Measurements from ENCODE around the gene CA12. TPM values are rescaled to one million over a fixed set of nuclear protein-coding genes. Genes with fewer than 3 reads are reported as not detected.

CA12 gene
- total RNA-seq, result under 1 TPM in 1 of 2 experiments, not detected in 1; 0.58 TPM

- intact Hi-C loops (cut with micrococcal nuclease), result no loop called here
- TF ChIP-seq CTCF (IDR thresholded peaks at IDR 0.05), result no peak
- H3K4me1 Mint-ChIP-seq (ENCODE audit: low read depth), result peaks cover 17% of the 10 kb centered on the region
- no peak within 1 kb of the TSS for H3K27ac Mint-ChIP-seq
- H3K4me3 Mint-ChIP-seq, result peak within 1 kb of the TSS; percentile 63
- H3K36me3 Mint-ChIP-seq (ENCODE audit: low read depth), result no peaks in the 10 kb centered on the region
- peaks cover 64% of the 10 kb centered on the region for H3K27me3 Mint-ChIP-seq
- no peaks in the 10 kb centered on the region for H3K9me3 Mint-ChIP-seq
- ATAC-seq (peak; percentile 68), DNase-seq (peak; percentile 36)
- ChIA-PET CTCF (interaction anchor here (0.6 to 0.8 kb wide), 3 partner anchors 23 to 306 kb away, joined by 3 read pairs; no protein-coding TSS in a partner anchor), POLR2A (interaction anchor here (0.5 to 0.9 kb wide), 3 partner anchors 9 to 381 kb away, joined by 3 to 4 read pairs (median 3); no protein-coding TSS in a partner anchor)
These were observed at the start of gene CA12 for GRCh38 chr15:63381301-63382204. Gene CA12 (minus strand): TSS chr15:63381846. CDS start chr15:63381720, 126 bp downstream.

DNA sequence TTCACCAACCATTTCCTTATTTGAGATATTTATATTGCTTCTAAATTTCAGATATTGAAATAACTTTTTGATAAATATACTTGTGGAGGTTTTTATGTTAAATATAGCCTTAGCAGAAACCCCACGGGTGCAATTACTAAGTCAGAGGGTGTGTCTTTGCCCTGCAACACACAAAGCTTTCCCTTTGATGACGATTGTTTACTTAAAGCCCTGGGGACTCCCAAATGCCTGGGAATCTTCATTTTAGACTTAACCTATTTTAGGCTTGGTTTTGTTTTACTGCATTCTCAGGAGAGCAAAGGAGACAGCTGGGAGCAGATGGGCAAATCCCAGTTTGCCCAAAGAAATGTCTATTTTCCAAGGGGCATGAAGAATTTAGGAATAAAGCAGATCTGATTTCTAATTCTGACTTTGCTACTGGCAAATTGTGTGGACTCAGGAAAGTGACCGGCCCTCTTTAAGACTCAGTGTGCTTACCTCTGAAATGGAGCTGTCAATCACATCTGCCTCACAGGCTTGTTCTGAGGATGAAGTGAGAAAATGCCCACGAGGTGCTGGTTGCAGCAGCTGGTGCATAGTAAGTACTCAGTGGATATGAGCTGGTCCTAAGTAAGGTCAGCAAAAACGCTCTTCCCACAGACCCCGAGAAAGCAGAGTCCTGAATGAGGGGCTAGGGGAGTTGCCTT is 49.3 kb upstream of the CA12 start:
- ATAC-seq, result no peak
- intact Hi-C loops (cut with micrococcal nuclease), result no loop called here
- no peak overlapping the region for H3K4me3 Mint-ChIP-seq
- H3K27ac Mint-ChIP-seq, result no peak overlapping the region
- POLR2A ChIA-PET, result no interaction called here
- no peaks in the 10 kb centered on the region for H3K9me3 Mint-ChIP-seq
- no peaks in the 10 kb centered on the region for H3K36me3 Mint-ChIP-seq (ENCODE audit: low read depth)
- no peaks in the 10 kb centered on the region for H3K4me1 Mint-ChIP-seq (ENCODE audit: low read depth)
- TF ChIP-seq CTCF (IDR thresholded peaks at IDR 0.05), result no peak
- peaks cover 1% of the 10 kb centered on the region for H3K27me3 Mint-ChIP-seq
- CTCF ChIA-PET, result interaction anchor here (1.4 kb wide), 1 partner anchor 16 kb away, joined by 3 read pairs; no protein-coding TSS in a partner anchor
- DNase-seq, result no peak

GRCh38 chr15:63426552-63426951 is 44.9 kb upstream of the CA12 start:
- Mint-ChIP-seq H3K36me3 (ENCODE audit: low read depth) (no peaks in the 10 kb centered on the region), H3K4me3 (no peak overlapping the region), H3K4me1 (ENCODE audit: low read depth) (no peaks in the 10 kb centered on the region), H3K27me3 (no peaks in the 10 kb centered on the region), H3K27ac (no peak overlapping the region), H3K9me3 (no peaks in the 10 kb centered on the region)
- ChIA-PET POLR2A (interaction anchor here (1.6 kb wide), 1 partner anchor 18 kb away, joined by 4 read pairs; no protein-coding TSS in a partner anchor), CTCF (interaction anchor here (1.4 kb wide), 1 partner anchor 184 kb away, joined by 5 read pairs; no protein-coding TSS in a partner anchor)
- intact Hi-C loops (cut with micrococcal nuclease), result no loop called here
- DNase-seq (no peak), ATAC-seq (no peak)
- no peak for TF ChIP-seq CTCF (IDR thresholded peaks at IDR 0.05)

- Mint-ChIP-seq H3K4me3 (no peak overlapping the region), H3K9me3 (no peaks in the 10 kb centered on the region), H3K27ac (no peak overlapping the region), H3K36me3 (ENCODE audit: low read depth) (no peaks in the 10 kb centered on the region), H3K27me3 (no peaks in the 10 kb centered on the region), H3K4me1 (ENCODE audit: low read depth) (no peaks in the 10 kb centered on the region)
- DNase-seq, result no peak
- no peak for ATAC-seq
- no peak for TF ChIP-seq CTCF (IDR thresholded peaks at IDR 0.05)
- intact Hi-C loops (cut with micrococcal nuclease), result no loop called here
- POLR2A ChIA-PET, result interaction anchor here (0.6 to 1.6 kb wide), 3 partner anchors 19 to 70 kb away, joined by 3 to 4 read pairs (median 3); no protein-coding TSS in a partner anchor
- CTCF ChIA-PET, result interaction anchor here (1.4 kb wide), 1 partner anchor 185 kb away, joined by 5 read pairs; no protein-coding TSS in a partner anchor
These were observed 43.9 kb upstream of the CA12 start for GRCh38 chr15:63425426-63425985.
